PFSK-1 (cell line): ENCODE data around the gene EHBP1L1.

Experiments used
- POLR2AphosphoS5 ChIP-seq: IDR thresholded peaks from 2 replicates; pipeline ENCODE4 v1.6.1; 2012; ENCODE audit warnings: low read depth, mild to moderate bottlenecking, control low read depth, low read length, moderate library complexity
- TF ChIP-seq, protein P1 (sequence below), 2 experiments: IDR thresholded peaks; 2 replicates each; pipeline versions ENCODE4 v1.6.1 to v1.8.0; 2011 to 2012; ENCODE audit warnings: low read depth in 2 of 2, low read length in 2 of 2, control low read depth in 1 of 2, inconsistent platforms in 1 of 2, mild to moderate bottlenecking in 1 of 2, moderate library complexity in 1 of 2; ENCODE audit not compliant: insufficient read depth in 1 of 2

DNA sequence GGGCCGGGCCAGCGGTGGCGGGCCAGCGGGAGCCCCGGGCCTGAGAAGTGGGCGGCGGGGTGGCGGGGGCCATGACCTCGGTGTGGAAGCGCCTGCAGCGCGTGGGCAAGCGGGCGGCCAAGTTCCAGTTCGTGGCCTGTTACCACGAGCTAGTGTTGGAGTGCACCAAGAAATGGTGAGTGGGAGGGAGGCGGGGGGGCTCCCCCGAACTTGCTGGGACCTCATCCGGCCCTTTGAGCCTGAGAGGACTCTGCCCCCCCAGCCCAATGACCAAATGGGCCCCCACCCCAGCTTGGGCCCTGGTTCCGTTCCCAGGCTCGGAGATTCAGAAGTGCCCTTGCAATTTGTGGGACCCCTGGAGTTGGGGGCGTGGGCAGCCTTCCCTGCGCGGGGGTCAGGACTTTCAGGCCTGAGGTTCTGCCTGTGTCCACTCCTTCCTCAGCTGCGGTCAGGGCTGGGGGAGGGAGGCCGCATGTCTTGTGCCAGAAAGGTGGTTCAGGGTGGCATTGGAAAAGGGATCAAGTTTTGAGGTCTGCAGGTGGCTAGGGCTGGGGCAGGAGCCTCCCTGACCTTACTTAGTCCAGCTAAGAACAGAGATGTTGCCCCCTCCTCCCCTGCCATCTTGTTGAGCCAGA, 496 bp downstream of the EHBP1L1 start:
- no peak for TF ChIP-seq POLR2AphosphoS5
- TF ChIP-seq, protein P1, sequence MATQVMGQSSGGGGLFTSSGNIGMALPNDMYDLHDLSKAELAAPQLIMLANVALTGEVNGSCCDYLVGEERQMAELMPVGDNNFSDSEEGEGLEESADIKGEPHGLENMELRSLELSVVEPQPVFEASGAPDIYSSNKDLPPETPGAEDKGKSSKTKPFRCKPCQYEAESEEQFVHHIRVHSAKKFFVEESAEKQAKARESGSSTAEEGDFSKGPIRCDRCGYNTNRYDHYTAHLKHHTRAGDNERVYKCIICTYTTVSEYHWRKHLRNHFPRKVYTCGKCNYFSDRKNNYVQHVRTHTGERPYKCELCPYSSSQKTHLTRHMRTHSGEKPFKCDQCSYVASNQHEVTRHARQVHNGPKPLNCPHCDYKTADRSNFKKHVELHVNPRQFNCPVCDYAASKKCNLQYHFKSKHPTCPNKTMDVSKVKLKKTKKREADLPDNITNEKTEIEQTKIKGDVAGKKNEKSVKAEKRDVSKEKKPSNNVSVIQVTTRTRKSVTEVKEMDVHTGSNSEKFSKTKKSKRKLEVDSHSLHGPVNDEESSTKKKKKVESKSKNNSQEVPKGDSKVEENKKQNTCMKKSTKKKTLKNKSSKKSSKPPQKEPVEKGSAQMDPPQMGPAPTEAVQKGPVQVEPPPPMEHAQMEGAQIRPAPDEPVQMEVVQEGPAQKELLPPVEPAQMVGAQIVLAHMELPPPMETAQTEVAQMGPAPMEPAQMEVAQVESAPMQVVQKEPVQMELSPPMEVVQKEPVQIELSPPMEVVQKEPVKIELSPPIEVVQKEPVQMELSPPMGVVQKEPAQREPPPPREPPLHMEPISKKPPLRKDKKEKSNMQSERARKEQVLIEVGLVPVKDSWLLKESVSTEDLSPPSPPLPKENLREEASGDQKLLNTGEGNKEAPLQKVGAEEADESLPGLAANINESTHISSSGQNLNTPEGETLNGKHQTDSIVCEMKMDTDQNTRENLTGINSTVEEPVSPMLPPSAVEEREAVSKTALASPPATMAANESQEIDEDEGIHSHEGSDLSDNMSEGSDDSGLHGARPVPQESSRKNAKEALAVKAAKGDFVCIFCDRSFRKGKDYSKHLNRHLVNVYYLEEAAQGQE (IDR thresholded peaks at IDR 0.05; ENCODE audit: insufficient read depth in 1 of 2, low read depth in 2 of 2, low read length in 2 of 2): no peak
